GM19397 (cell line): ENCODE results near the gene AR.

Experiments used
- ATAC-seq: cut with Tn5 transposase; IDR thresholded peaks from one replicate; pipeline ENCODE4 v1.9.1; 2021; ENCODE audit warnings: mild to moderate bottlenecking, moderate library complexity; ENCODE audit not compliant: unreplicated experiment

Gene AR

GRCh38 chrX:67563469-67564448 is 19.9 kb downstream of the AR start:
- ATAC-seq = no peak

- ATAC-seq = no peak
These were observed 20.7 kb downstream of the AR start for GRCh38 chrX:67564475-67564874.

GRCh38 chrX:67568769-67569168 is 24.9 kb downstream of the AR start:
- ATAC-seq = no peak

GRCh38 chrX:67570839-67571238 is 27.0 kb downstream of the AR start:
- no peak for ATAC-seq

GRCh38 chrX:67574696-67575095 is 30.9 kb downstream of the AR start:
- ATAC-seq = no peak

- ATAC-seq = no peak
These were observed 38.6 kb downstream of the AR start for GRCh38 chrX:67582436-67582835.

- ATAC-seq = no peak
These were observed 39.4 kb downstream of the AR start for GRCh38 chrX:67583171-67583570.

GRCh38 chrX:67585401-67585800 is 41.6 kb downstream of the AR start:
- no peak for ATAC-seq

- no peak for ATAC-seq
These were observed 44.3 kb downstream of the AR start for GRCh38 chrX:67587946-67588624.

GRCh38 chrX:67596839-67597790 is 53.3 kb downstream of the AR start:
- no peak for ATAC-seq

- no peak for ATAC-seq
These were observed 55.7 kb downstream of the AR start for GRCh38 chrX:67599532-67599931.

- ATAC-seq = no peak
These were observed 58.0 kb downstream of the AR start for GRCh38 chrX:67601771-67602170.

GRCh38 chrX:67604979-67605703 is 61.3 kb downstream of the AR start:
- ATAC-seq = no peak

- no peak for ATAC-seq
These were observed 63.6 kb downstream of the AR start for GRCh38 chrX:67607466-67607865.

GRCh38 chrX:67610282-67610681 is 66.5 kb downstream of the AR start:
- ATAC-seq = no peak

GRCh38 chrX:67612231-67612630 is 68.4 kb downstream of the AR start:
- no peak for ATAC-seq

- no peak for ATAC-seq
These were observed 69.5 kb downstream of the AR start for GRCh38 chrX:67613366-67613765.

GRCh38 chrX:67613996-67614395 is 70.2 kb downstream of the AR start:
- no peak for ATAC-seq

GRCh38 chrX:67614423-67614822 is 70.6 kb downstream of the AR start:
- ATAC-seq = no peak

- ATAC-seq = no peak
These were observed 75.4 kb downstream of the AR start for GRCh38 chrX:67619253-67619652.
